Pancreas (tissue), 10 donors: ENCODE measurements around the gene TYRO3. TPM values are rescaled to one million over a fixed set of nuclear protein-coding genes. Genes with fewer than 3 reads are reported as not detected.
A peak's percentile ranks its signal among the peaks of the same experiment; 100 is the strongest.

Experiments used
- ATAC-seq, 4 donors: fragments of 200-7000 bp; cut with Tn5 transposase; one replicate each; pipeline versions ENCODE4 v1.8.0 to v1.9.1; 2020; ENCODE audit warnings: mild to moderate bottlenecking in 4 of 4, moderate library complexity in 4 of 4
- DNase-seq, 6 donors: peaks; one replicate each; pipeline ENCODE4 v3.0.0-alpha.2; 2020
- FAIRE-seq: peaks from 2 replicates; lab custom pipeline; 2012; peaks lifted over from hg19 to GRCh38; lab: Jason Lieb, UNC
- H3K27ac ChIP-seq, 4 donors: fragments of 200-600 bp; sonication (generic); 1 replicate in 3 of 4; 2 replicates in 1 of 4; pipeline versions ENCODE4 v1.5.0 to v1.8.0; 2020
- H3K27me3 ChIP-seq, 4 donors: fragments of 200-600 bp; one replicate each; pipeline ENCODE4 v1.8.0; 2021
- H3K36me3 ChIP-seq, 3 donors: fragments of 200-600 bp; sonication (generic) in 1 of 3; one replicate each; pipeline versions ENCODE4 v1.5.0 to v1.8.0; 2020 to 2021
- H3K4me1 ChIP-seq, 3 donors: fragments of 200-600 bp; one replicate each; pipeline ENCODE4 v1.8.0; 2021
- H3K4me3 ChIP-seq, 4 donors: fragments of 200-600 bp; sonication (generic) in 2 of 4; one replicate each; pipeline versions ENCODE4 v1.5.0 to v1.8.0; 2020 to 2021
- H3K9me3 ChIP-seq, 4 donors: fragments of 200-600 bp; one replicate each; pipeline ENCODE4 v1.8.0; 2021
- CTCF ChIP-seq, 4 donors: fragments of 200-600 bp; sonication (generic) in 3 of 4; IDR thresholded peaks; one replicate each; pipeline versions ENCODE4 v1.5.0 to v1.8.0; 2021; ENCODE audit warnings: antibody characterized with exemption in 4 of 4
- WGBS, 2 donors: extraction: QIAGEN DNeasy Blood & Tissue Kit; methylation state at CpG; one replicate each; pipeline ENCODE4 v1.1.7; 2013; 5-methylcytosine and 5-hydroxymethylcytosine counted together
- intact Hi-C, 3 donors: fragments of 100-400 bp; cut with DNase I; formaldehyde crosslinking; loops; one replicate each; pipeline versions ENCODE4 v1.11.1 to v1.14.2; 2022
- polyA plus RNA-seq, 2 donors: library from polyadenylated mRNA; stranded (reverse); fragments of 200-250 nt; gene quantifications; one replicate each; pipeline ENCODE4 v1.2.3, GENCODE V29; 2013
- total RNA-seq, 6 donors: library from RNA; stranded (reverse); fragmentation: NEBNext Ultra II Directional in 4 of 6; extraction: Animal tissue kit (Norgen Biotek cat#: 25700) in 4 of 6; gene quantifications; one replicate each; pipeline versions ENCODE4 v1.2.1 to v1.2.4, GENCODE V29; 2021 to 2023
- donor health status: healthy with polysubstance abuse.
- donor health status: DM: no; HTN: no; CAD: no; lungs with moderate emphysema.
- donor health status: DM: no; HTN: no; CAD: no.
- donor health status: control.
- donor health status: control.
- donor health status: Bipolar disorder and iron deficiency.
- donor health status: DM: yes; HTN: yes; CAD: no.
- donor health status: DM: no; HTN: no; CAD: no.
- donor health status: DM: no; HTN: no; CAD: no.
- donor health status: DM: yes; HTN: yes; CAD: no.

TYRO3 gene
- total and polyA plus RNA-seq, 8 donors: 7.3 to 14.4 (median 9.9) TPM

DNA sequence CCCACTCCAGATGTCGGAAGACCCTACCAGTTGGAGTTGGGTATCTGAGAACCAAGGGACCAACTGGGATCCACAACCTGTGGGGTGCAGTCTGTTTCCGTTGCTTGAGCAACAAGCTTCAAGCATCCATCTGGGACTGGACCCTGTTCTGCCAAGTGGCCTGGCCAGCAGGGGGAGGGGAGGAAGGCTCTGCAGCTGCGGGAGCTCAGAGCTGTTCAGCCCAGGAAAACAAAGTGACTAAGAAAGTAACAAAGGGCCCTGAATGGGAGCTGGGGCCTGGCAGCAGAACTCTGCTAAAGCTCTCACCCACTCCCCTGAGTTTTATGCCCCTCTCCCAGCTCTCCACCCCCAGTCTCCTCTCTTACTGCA is 2.7 kb downstream of the TYRO3 start:
- 86 to 91% methylated on average over 3 of the region's 3 CpGs for WGBS, 2 donors
- H3K36me3 ChIP-seq: no peaks in the 10 kb centered on the region
- FAIRE-seq: no peak
- intact Hi-C loops: no loop called here
- peaks cover 0 to 10% (median 0%) of the 10 kb centered on the region in 3 donors for H3K4me1 ChIP-seq
- no peak for ATAC-seq
- H3K9me3 ChIP-seq: no peaks in the 10 kb centered on the region
- no peak for TF ChIP-seq CTCF (IDR thresholded peaks at IDR 0.05)
- no peaks in the 10 kb centered on the region for H3K27me3 ChIP-seq
- H3K27ac ChIP-seq: no peak overlapping the region
- no peak for DNase-seq
- no peak overlapping the region for H3K4me3 ChIP-seq

GRCh38 chr15:41562244-41562643 is 3.2 kb downstream of the TYRO3 start:
- intact Hi-C loops: no loop called here
- H3K27ac ChIP-seq: no peak overlapping the region
- no peaks in the 10 kb centered on the region for H3K36me3 ChIP-seq
- H3K4me1 ChIP-seq: peaks cover 0 to 10% (median 0%) of the 10 kb centered on the region in 3 donors
- WGBS, 2 donors: 66 to 76% methylated on average over 5 of the region's 5 CpGs
- H3K9me3 ChIP-seq: no peaks in the 10 kb centered on the region
- H3K27me3 ChIP-seq: no peaks in the 10 kb centered on the region
- no peak for DNase-seq
- no peak overlapping the region for H3K4me3 ChIP-seq
- no peak for TF ChIP-seq CTCF (IDR thresholded peaks at IDR 0.05)
- ATAC-seq: no peak
- no peak for FAIRE-seq

GRCh38 chr15:41562784-41563198 is 3.8 kb downstream of the TYRO3 start:
- no peak for FAIRE-seq

GRCh38 chr15:41564286-41564959 is 5.4 kb downstream of the TYRO3 start:
- peaks cover 0 to 3% (median 0%) of the 10 kb centered on the region in 3 donors for H3K4me1 ChIP-seq
- TF ChIP-seq CTCF (IDR thresholded peaks at IDR 0.05): no peak
- intact Hi-C loops: no loop called here
- 45 to 48% methylated on average over 7 of the region's 7 CpGs for WGBS, 2 donors
- H3K27me3 ChIP-seq: no peaks in the 10 kb centered on the region
- ATAC-seq (peak in 1 of 4 donors; percentile 26), FAIRE-seq (no peak), DNase-seq (no peak)
- no peak overlapping the region for H3K27ac ChIP-seq
- no peak overlapping the region for H3K4me3 ChIP-seq
- H3K9me3 ChIP-seq: no peaks in the 10 kb centered on the region
- H3K36me3 ChIP-seq: no peaks in the 10 kb centered on the region

More at GRCh38 chr15:41562784-41563198, 3.8 kb downstream of the TYRO3 start:
- Histone ChIP-seq H3K9me3 (no peaks in the 10 kb centered on the region), H3K4me1 (peaks cover 0 to 9% (median 0%) of the 10 kb centered on the region in 3 donors), H3K27me3 (no peaks in the 10 kb centered on the region), H3K27ac (no peak overlapping the region), H3K36me3 (no peaks in the 10 kb centered on the region), H3K4me3 (no peak overlapping the region)
- TF ChIP-seq CTCF (IDR thresholded peaks at IDR 0.05): no peak
- WGBS, 2 donors: 85 to 92% methylated on average over 4 of the region's 4 CpGs
- DNase-seq: no peak
- intact Hi-C loops: no loop called here
- no peak for ATAC-seq

DNA sequence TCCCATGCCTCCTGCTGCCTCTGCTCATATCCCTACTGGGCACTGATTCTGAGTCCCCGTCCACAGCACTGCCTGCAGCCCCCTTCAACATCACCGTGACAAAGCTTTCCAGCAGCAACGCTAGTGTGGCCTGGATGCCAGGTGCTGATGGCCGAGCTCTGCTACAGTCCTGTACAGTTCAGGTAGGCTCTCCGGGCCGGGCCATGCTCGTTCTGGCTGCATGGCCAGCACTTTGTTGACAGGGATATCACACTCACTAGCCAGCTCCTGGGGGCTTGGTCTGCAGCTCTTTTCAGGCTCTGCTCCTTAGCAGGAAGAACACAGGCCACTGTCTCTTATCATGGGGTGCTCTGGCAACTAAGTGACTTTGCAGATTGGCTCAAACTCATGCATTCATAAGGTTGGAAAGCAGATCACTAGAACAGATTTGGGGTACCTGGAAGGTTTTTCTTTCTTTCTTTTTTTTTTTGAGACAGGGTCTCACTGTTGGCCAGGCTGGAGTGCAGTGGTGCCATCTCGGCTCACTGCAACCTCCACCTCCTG is 6.0 kb downstream of the TYRO3 start:
- intact Hi-C loops: no loop called here
- Histone ChIP-seq H3K9me3 (no peaks in the 10 kb centered on the region), H3K4me3 (no peak overlapping the region), H3K36me3 (no peaks in the 10 kb centered on the region), H3K27me3 (no peaks in the 10 kb centered on the region), H3K4me1 (no peaks in the 10 kb centered on the region), H3K27ac (no peak overlapping the region)
- DNase-seq (no peak), FAIRE-seq (no peak), ATAC-seq (no peak)
- no peak for TF ChIP-seq CTCF (IDR thresholded peaks at IDR 0.05)
- whole genome bisulfite sequencing, 2 donors: 84 to 89% methylated on average over 8 of the region's 8 CpGs
